Lower leg skin (tissue), 4 donors: ENCODE data around the gene YWHAG. TPM values are rescaled to one million over a fixed set of nuclear protein-coding genes. Genes with fewer than 3 reads are reported as not detected.

Experiments
- DNase-seq, 2 donors: peaks; one replicate each; pipeline ENCODE4 v3.0.0-alpha.2; 2019; ENCODE audit warnings: low spot score in 2 of 2
- H3K4me3 ChIP-seq: fragments of 200-600 bp; sonication (generic); 2 replicates; pipeline ENCODE4 v1.5.1; 2017; ENCODE audit warnings: mild to moderate bottlenecking, low read depth; ENCODE audit not compliant: poor library complexity, severe bottlenecking
- CTCF ChIP-seq, 3 donors: fragments of 450-650 bp; IDR thresholded peaks; one replicate each; pipeline ENCODE4 v1.5.1; 2016; ENCODE audit warnings: antibody characterized with exemption in 3 of 3, mild to moderate bottlenecking in 3 of 3, moderate library complexity in 2 of 3
- POLR2A ChIP-seq, 2 donors: fragments of 450-650 bp; IDR thresholded peaks; one replicate each; pipeline ENCODE4 v1.6.1; 2016 to 2017; ENCODE audit warnings: antibody characterized with exemption in 2 of 2, mild to moderate bottlenecking in 1 of 2, moderate library complexity in 1 of 2
- WGBS, 2 donors: methylation state at CpG; one replicate each; pipeline ENCODE4 v1.1.5; 2018; 5-methylcytosine and 5-hydroxymethylcytosine counted together
- intact Hi-C: fragments of 100-400 bp; cut with DNase I; formaldehyde crosslinking; loops from one replicate; pipeline ENCODE4 v1.15.0; 2023; ENCODE audit warnings: low total_unique reads
- total RNA-seq, 4 donors: library from RNA; depleted of rRNA; stranded (reverse); fragments of >200 nt; gene quantifications; one replicate each; pipeline ENCODE4 v1.1.0, GENCODE V29; 2016

The YWHAG gene
- total RNA-seq, 4 donors from 2014 or later = 46.5 to 64.5 (median 56.4) TPM

GRCh38 chr7:76349313-76349885 is 9.4 kb downstream of the YWHAG start:
- TF ChIP-seq POLR2A (IDR thresholded peaks at IDR 0.05) (no peak), CTCF (IDR thresholded peaks at IDR 0.05) (no peak)
- intact Hi-C loops = no loop called here
- no peak overlapping the region for H3K4me3 ChIP-seq
- no peak for DNase-seq
- 87 to 91% methylated on average over 8 of the region's 8 CpGs for WGBS, 2 donors

GRCh38 chr7:76347710-76348109 is 11.1 kb downstream of the YWHAG start:
- no peak for DNase-seq
- TF ChIP-seq POLR2A (IDR thresholded peaks at IDR 0.05) (no peak), CTCF (IDR thresholded peaks at IDR 0.05) (no peak)
- intact Hi-C loops = no loop called here
- 63 to 68% methylated on average over 5 of the region's 5 CpGs for WGBS, 2 donors
- H3K4me3 ChIP-seq = no peak overlapping the region

- DNase-seq = no peak
- intact Hi-C loops = no loop called here
- TF ChIP-seq POLR2A (IDR thresholded peaks at IDR 0.05) (no peak), CTCF (IDR thresholded peaks at IDR 0.05) (no peak)
- no peak overlapping the region for H3K4me3 ChIP-seq
- WGBS, 2 donors = 71 to 78% methylated on average over 8 of the region's 8 CpGs
Measured at GRCh38 chr7:76346778-76347177, 12.0 kb downstream of the YWHAG start.

- intact Hi-C loops = no loop called here
- DNase-seq = no peak
- 84 to 88% methylated on average over 6 of the region's 6 CpGs for WGBS, 2 donors
- TF ChIP-seq CTCF (IDR thresholded peaks at IDR 0.05) (no peak), POLR2A (IDR thresholded peaks at IDR 0.05) (no peak)
- H3K4me3 ChIP-seq = no peak overlapping the region
Measured at GRCh38 chr7:76346097-76346496, 12.7 kb downstream of the YWHAG start.

GRCh38 chr7:76343931-76344321 is 14.9 kb downstream of the YWHAG start:
- TF ChIP-seq CTCF (IDR thresholded peaks at IDR 0.05) (no peak), POLR2A (IDR thresholded peaks at IDR 0.05) (no peak)
- intact Hi-C loops = no loop called here
- 92 to 93% methylated on average over 6 of the region's 6 CpGs for WGBS, 2 donors

GRCh38 chr7:76343294-76343930 is 15.4 kb downstream of the YWHAG start:
- no peak overlapping the region for H3K4me3 ChIP-seq
- intact Hi-C loops = no loop called here
- no peak for TF ChIP-seq POLR2A (IDR thresholded peaks at IDR 0.05)
- no peak for TF ChIP-seq CTCF (IDR thresholded peaks at IDR 0.05)
- DNase-seq = no peak
- WGBS, 2 donors = 93 to 96% methylated on average over 6 of the region's 6 CpGs

More at GRCh38 chr7:76343931-76344321, 14.9 kb downstream of the YWHAG start:
- no peak overlapping the region for H3K4me3 ChIP-seq
- no peak for DNase-seq
